Epidermal melanocyte (primary cell): Measurements from ENCODE around the gene SLC22A31.
"Not testable (repeated sequence)": the region's sequence is repeated elsewhere in the genome, so short reads cannot be mapped to it uniquely, and the experiment has no call there.

Experiments used
- DNase-seq: peaks from one replicate; pipeline ENCODE4 v3.0.0; 2011; ENCODE audit warnings: low spot score; ENCODE audit not compliant: insufficient read length

Gene SLC22A31

DNA sequence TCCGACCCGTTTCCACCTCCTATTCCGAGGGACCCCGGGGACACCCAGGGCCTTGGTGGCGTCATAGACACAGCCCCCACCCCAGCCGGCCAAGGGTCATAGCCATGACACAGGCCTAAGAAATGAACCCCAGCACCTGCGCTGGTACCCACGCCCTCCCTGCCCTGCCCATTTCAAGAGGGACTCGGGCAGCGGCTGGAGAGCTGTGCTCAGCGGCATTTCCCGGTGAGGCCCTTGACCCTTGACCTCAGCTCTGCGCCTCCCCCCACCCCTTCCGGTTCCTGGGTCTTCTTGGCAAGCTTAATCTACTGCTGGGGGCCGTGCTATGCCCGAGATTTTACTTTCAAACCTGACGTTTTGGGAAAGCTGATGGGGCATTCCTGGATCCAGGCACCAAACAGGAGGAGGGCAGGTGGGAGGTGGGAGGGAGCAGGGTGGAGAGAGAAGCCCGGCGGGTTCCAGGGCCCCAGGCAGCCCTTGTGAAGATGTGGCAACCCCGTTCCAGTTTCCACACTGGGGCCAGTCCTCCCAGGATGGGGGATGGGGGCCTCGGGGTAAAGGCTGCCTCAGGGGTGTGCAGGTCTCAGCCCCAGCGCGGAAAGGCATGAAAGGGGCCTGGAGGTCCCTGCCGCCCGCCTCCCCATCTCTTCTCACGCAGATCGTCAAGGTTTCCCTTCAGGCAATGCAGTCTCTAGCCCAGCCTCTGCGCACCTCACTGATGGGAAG is at the start of gene SLC22A31:
TSS of gene SLC22A31 (minus strand) at position 414 of the 726 bp plus-strand sequence. CDS start at position 378, 36 bp downstream.
- no peak for DNase-seq

DNA sequence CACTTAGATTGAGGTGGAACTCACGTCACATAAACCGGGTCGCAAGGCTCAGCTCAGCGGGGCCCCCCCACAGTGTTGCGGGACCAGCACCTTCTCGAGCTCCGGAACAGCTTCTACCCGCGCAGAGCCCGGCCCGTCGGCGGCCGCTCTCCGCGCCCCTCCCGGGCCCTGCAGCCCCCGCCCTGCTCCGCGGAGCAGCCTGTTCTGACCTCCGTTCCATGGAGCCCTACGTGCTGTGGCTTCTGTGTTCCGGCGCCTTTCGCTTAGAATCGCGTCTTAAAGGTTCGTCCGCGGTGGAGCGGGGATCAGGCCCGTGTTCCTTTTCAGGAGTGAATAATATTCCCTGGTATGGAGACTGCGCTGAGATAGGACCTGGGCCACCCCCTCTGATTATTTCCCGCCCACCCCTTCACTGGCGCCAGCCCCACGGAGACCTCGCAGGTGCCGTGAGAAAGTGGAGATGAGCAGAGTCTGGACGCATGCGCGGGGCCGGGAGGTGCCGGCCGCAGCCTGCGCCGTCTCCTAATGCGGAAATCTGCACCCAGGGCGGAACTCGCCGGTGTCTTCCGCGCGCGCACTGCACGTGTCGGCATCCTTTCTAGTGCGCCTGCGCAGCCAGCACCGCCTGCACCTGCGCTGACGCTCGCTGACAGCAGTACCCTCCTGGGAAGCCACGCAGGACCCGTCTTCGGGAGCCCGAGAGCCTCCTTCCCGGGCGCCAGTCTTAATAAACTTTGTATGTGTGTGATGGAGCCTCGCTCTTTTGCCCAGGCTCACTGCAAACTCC is 48.1 kb upstream of the SLC22A31 start:
- no peak for DNase-seq

DNA sequence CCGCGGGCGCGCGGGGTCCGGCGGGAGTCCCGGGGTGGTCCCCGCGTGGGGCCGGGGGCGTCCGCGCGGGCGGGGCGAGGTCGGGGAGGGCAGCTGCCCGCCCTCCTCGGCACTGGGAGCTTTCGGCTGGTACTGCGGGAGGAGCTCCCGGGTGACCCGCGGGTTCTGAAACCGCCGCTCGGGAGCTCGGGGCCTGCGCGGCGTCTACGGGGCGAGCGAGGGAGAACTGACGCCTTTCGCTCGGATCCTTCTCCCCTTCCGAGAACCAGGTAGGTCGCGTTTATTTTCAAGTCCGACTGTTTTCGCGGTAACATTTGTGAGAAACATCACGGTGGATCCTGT is 47.4 kb upstream of the SLC22A31 start:
- DNase-seq, result not testable (repeated sequence)

GRCh38 chr16:89246903-89247733 is 46.8 kb upstream of the SLC22A31 start:
- DNase-seq, result peak; percentile 94

DNA sequence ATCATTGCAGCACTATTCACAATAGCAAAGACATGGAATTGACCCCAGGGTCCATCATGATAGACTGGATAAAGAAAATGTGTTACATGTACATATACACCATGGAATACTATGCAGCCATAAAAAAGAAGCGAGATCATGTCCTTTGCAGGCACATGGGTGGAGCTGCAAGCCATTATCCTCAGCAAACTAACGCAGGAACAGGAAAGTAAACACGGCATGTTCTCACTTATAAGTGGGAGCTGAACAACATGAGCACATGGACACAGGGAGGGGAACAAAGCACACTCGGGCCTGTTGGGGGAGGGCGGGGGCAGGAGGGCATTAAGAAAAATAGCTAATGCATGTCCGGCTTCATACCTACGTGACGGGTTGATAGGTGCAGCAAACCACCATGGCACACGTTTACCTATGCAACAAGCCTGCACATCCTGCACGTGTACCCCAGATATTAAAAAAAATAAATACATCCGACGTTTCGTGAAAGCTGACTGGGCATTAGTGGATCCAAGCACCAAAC is 46.1 kb upstream of the SLC22A31 start:
- DNase-seq, result no peak

GRCh38 chr16:89244754-89245153 is 44.4 kb upstream of the SLC22A31 start:
- no peak for DNase-seq

- not testable (repeated sequence) for DNase-seq
Measured at GRCh38 chr16:89244264-89244663, 43.9 kb upstream of the SLC22A31 start.

GRCh38 chr16:89243664-89244063 is 43.3 kb upstream of the SLC22A31 start:
- no peak for DNase-seq

- DNase-seq, result no peak
Measured at GRCh38 chr16:89242795-89243200, 42.5 kb upstream of the SLC22A31 start.

DNA sequence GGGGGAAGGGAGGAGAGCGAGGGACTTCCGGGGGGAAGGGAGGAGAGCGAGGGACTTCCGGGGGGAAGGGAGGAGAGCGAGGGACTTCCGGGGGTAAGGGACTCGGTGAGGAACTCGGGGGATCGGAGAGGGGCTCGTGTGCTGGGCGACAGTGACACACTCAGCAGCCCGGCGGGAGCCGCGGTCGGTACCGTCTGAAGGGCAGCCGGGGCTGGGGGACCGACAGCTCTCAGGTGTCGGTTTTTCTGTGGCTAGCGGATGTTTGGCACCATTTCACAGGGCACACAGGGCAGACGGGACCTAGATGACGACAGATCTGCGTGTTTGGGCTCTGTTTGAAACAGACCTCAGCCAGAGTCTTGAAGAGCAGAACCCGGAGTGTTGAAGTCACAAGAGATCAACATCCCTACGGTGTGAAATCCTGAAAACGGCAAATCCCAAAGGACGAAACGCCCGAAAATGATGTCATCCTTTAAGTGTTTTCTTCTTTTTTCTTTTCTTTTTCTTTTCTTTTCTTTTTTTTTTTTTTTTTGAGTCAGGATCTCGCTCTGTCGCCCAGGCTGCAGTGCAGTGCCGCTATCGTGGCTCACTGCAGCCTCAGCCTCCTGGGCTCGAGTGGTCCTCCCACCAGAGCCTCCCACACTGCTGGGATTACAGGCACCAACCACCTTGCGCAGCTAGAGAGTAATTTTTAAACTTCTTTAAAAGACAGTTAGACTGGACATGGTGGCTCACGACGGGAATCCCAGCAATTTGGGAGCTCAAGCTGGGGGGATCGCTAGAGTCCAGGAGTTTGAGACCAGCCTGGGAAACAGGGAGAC is 41.1 kb upstream of the SLC22A31 start:
- peak; percentile 74 for DNase-seq

DNA sequence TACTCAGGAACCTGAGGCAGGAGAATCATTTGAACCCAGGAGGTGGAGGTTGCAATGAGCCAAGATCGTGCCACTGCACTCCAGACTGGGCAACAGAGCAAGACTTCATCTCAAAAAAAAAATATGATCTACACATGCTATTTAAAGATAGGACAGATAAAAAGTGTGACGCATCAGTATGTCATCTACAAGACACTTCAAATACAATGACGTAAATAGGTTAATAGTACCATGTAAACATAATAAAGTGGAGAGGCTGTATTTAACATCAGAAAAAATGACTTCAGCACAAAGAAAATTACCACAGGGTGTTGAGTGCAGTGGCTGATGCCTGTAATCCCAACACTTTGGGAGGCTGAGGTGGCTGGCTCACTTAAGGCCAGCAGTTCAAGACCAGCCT is 37.4 kb upstream of the SLC22A31 start:
- no peak for DNase-seq

DNA sequence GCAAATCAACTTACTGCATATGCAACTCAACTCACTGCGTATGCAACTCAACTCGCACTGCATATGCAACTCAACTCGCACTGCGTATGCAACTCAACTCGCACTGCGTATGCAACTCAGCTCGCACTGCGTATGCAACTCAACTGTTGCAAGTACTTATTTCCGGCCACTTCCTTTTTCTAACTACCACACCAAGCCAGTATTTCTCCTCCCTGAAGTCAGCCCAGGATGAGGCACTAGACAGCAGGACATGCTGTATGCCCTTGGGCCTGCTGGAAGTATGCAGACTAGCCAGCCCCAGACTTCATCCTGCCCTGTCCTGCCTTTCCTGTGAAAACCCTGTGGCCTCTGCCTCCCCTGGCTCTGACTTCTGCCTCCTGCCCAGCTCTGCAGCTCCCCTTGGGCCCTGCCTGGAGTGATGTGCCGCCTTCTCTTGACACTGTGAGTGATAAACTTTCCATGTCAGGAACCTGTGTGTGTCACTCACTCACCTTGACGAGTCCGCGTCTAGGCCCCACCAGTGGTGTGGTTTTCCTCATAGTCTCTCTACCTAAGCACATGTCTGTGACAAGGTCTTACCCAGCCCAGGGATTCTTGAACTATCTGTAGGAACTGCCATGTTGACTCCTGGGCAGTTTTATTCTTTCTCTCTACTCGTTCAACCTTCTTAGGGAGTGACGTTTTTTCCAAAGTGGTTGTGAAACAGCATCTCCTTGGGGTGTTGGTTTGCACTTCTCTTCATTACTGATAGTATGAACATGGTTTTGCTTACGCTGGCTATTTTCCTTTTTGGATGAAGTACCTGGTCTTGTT is 33.5 kb upstream of the SLC22A31 start:
- DNase-seq, result no peak

DNA sequence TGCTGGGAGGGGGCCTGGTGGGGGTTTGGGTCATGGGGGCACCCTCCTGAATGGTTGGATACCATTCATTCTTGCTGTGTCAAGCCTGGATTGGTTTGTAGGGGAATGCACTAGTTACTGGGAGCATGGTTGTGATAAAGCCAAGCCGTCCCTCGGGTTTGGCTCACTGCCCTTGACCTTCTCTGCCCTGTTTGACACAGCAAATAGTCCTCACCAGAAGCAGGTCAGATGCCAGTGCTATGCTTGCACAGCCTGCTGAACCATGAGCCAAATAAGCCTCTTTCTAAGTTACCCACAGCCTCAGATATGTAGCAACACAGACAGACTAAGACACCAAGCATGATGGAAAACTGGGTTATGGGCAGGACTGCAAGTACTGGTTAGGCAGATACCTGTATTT is 31.8 kb upstream of the SLC22A31 start:
- no peak for DNase-seq

GRCh38 chr16:89230255-89230654 is 29.9 kb upstream of the SLC22A31 start:
- DNase-seq, result no peak

GRCh38 chr16:89224665-89225064 is 24.3 kb upstream of the SLC22A31 start:
- no peak for DNase-seq

DNA sequence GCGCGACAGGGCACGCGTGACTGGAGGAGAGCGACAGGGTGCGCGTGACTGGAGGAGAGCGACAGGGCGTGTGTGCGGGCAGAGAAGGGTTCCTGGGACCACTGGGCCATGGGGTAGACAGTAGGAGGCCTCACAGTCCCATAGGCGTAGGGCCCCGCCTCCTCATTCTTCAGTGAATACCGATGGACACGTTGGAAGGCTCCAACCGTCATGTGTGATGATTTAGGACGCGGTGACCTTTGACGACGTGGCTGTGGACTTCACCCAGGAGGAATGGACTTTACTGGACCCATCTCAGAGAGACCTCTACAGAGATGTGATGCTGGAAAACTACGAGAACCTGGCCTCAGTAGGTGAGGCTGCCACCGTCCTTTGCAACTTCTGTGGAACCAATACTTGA is 22.6 kb upstream of the SLC22A31 start:
- DNase-seq, result no peak

GRCh38 chr16:89221604-89222003 is 21.3 kb upstream of the SLC22A31 start:
- DNase-seq, result no peak

DNA sequence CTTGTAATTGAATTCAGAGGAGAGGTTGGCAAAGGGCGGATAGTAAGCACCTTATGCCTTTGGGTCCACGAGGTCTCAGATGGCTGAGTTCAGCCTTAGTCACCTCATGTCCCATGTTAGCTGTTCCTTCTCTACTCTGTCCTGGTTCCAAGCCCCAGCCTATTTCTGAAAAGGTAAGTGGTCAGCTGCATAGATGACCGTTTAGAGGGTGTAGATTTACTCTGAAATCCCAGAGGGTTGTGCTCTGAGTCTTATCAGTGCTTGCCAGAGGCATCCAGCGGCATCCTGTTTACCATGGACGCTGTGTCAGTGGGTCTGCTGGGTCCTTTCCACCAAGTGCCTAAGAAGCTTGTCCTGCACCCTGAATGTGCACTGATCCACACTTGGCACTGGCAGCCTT is 19.0 kb upstream of the SLC22A31 start:
- DNase-seq, result no peak

GRCh38 chr16:89217388-89218191 is 17.3 kb upstream of the SLC22A31 start, which contains the start of gene ZNF778:
Gene ZNF778 (plus strand): TSS chr16:89217703. CDS start chr16:89221128, 3,425 bp downstream.
- peak; percentile 96 for DNase-seq
